ENCODE results near the gene WSB1.

DNA sequence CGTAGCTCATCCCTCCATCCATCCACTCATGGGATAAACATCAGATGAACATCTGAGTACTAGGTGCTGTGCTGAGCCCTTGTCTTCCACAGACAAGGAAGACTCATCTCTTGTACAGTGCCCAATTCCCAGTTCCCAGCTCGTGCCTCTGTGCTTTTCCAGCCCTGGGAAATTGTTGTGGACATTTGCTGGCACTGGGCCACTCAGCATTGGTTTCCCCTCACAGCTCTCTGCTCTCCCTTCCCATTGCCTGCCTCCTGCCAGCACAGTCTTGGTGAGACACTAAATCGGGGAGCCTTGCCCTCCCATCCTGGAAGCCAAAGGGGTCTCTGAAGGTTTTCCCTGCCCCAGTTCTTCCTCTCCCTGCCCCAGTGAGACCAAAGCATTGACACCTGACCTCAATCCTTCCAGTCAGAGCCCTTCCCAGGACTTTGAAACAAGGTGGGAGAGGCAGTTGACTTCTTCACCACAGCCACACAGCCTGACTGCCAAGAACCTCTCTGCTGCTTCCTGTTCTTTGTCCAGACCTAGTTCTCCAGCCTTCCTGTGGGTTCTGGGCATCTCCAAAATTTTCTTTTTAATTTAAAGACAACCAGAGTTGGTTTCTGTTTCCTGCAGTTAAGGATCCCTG is 50.2 kb downstream of the WSB1 start:
- TF ChIP-seq SNAI2 (CRISPR knock-in tag; IDR thresholded peaks at IDR 0.05) (no peak), TCF4 (CRISPR knock-in tag; IDR thresholded peaks at IDR 0.05; ENCODE audit: borderline replicate concordance) (no peak), ARNTL (CRISPR knock-in tag; IDR thresholded peaks at IDR 0.05; ENCODE audit: borderline replicate concordance, low read depth) (no peak)
